GM19035 (cell line): ENCODE data around the gene USP53.
A peak's percentile ranks its signal among the peaks of the same experiment; 100 is the strongest.
"Not testable (repeated sequence)": the region's sequence is repeated elsewhere in the genome, so short reads cannot be mapped to it uniquely, and the experiment has no call there.

Experiments
- ATAC-seq: cut with Tn5 transposase; IDR thresholded peaks from one replicate; pipeline ENCODE4 v1.9.1; 2021; ENCODE audit not compliant: unreplicated experiment

The USP53 gene

GRCh38 chr4:119310826-119311225, 98.3 kb downstream of the USP53 start:
- no peak for ATAC-seq

DNA sequence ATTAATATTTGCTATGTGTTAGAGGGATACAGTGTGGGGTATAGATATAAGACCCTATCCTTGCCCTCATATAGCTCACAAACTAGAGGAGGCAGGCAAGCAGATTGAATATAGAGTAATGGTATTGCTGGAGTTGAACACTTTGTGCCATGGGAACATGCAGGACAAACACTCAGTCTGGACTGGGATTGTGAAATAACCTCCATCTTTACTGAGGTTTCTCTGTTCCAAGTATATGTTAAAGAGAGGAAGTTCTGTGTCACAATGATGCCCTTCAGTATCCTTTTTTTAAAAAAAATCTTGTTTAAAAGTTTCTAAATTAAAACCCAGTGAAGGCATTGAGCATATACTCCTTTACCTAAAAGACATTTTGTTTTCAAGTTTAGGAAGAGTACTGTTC, 100.7 kb downstream of the USP53 start:
- ATAC-seq = no peak

DNA sequence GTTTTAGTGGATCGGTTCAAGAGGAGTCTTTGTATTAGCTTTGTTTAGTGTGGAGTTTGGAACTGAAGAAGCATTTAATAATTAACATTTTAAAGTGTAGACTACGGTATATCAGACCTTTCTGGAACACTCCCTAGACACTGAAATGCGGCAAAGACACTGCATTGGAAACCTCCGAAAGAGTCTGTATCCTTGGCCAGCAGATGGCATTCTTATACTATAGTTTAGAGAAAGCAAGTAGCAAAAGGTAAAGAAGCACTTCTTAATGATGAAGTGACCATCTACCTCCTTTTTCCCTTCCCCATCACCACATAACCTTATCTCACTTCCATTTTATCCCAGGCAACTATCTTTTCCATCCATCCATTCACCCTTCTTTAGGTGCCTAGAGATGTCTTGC, 101.8 kb downstream of the USP53 start:
- ATAC-seq = peak; percentile 73

DNA sequence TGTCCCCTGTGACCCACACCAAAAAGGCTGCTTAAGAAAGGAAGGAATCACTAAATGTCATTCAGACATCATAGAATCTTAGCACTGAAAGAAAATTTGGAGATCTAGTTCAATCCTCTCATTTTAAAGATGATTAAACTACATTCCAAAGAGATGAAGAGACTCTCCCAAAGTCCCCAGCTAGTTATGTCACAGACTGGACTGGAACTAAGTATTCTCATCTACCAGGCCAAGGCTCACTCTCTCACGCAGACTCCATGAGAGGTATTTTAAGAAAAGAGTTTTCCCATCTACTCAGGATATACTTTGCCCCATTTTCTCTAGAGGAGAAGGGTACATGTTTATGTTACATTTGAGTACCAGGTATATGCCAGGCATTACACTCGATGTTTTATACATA, 102.5 kb downstream of the USP53 start:
- no peak for ATAC-seq

- ATAC-seq = no peak
Measured at GRCh38 chr4:119317990-119318389, 105.5 kb downstream of the USP53 start.

- ATAC-seq = no peak
Measured at GRCh38 chr4:119321921-119322687, 109.6 kb downstream of the USP53 start, which contains the start of gene FABP2. TSS of gene FABP2 (minus strand) at chr4:119322138. CDS start at chr4:119322102, 36 bp downstream.

- no peak for ATAC-seq
Measured at GRCh38 chr4:119328695-119329094, 116.2 kb downstream of the USP53 start.

DNA sequence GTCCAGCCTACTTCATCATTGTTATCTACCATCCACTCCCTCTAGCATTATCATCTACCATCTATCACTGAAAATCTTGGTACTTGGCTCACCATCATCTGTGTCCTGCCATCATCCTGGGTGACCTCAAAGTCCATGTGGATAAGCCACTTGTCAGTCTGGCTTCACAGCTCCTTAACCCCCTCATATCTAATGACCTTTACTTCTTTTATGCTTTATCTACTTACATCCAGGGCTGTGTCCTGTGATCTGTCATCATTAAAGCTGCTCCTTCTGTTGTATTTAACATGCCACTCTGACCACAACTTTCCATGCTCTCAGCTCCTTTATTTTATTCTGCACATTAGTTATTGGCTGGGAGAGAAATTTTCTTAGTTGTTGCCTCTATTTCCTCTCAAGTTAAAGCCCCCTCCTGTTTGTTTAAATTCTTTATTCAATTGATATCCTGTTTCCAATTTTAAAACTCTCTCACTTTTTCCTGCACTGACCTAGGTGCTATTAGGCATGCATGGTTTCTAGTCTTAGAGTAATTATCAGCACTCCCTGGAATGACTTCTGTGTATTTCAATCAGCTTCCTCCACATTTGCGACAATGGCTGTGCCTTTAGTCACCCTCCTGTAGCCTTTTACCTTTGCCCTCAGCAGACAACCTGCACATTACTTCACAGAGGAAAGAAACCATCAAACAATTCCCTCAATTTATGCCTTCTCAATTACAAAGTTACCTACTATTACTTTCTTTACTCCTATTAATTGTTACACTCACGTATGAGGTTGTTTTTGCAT, 117.5 kb downstream of the USP53 start:
- no peak for ATAC-seq

DNA sequence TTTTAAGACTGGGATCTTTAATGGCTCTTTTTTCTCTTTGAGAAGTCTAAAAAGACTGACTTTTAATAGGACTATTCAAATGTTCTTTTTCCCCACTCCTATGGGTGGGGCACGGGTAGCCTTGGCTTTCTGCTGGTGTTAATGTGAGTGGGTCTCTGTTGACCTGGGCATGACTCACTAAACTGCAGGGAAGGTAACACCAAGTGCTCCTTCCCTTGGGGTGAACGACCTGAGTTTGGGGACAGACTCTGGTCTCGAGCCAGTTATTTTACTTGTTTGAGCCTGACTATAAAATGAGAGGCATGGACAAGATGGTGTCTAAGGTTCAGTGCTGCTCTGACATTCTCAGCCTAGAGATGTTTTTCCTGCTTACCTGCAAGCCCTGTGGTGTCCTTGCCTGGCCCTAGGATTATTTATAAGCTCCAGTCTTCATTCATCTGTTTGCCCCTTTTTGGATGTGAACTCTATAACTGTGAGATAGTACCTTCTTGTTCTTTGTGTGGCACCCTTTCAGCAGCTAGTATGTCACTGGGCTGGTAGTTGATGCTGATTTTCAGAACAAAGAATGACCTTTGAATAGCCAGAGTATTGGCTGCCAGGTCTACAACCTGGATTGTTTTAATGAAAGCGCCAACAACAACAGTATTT, 123.9 kb downstream of the USP53 start:
- not testable (repeated sequence) for ATAC-seq

DNA sequence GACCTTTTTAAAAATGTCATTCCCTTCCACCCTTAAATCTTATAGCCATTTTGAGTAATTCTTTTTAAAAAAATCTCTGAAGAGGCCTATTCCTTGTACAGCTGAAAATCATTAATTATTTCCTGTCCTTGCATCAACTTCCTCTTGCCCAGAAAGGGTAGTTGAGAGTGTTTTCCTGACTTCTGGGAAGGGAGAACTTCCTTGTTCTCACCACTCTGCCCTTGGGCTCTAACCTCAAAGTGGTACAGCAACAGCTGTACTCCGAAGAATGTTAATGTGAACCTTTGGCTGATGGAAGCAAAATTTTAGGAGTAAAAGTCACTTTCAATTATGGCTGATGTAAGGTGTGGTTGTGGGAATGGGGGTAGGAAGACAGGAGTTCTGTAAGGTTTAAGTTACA, 124.5 kb downstream of the USP53 start:
- ATAC-seq = no peak

DNA sequence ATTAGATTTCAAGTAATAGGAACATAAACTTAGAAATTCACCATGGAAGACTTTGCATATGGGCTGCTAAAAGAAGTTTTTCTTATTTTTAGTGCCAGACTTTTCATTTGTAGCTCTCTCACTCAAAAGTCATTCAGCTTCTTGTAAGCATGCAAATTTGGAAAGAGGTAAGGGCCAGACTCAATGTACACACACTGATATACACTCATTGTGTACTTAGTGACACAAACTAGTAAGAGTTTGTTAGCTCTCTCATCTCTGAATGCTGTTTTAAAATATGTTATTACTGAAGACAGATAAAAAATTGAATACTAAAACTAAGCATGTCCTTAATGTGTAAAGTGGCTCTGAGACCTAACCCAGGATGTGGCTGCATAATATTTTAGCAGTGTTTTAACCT, 127.4 kb downstream of the USP53 start:
- not testable (repeated sequence) for ATAC-seq

GRCh38 chr4:119343293-119343692, 130.8 kb downstream of the USP53 start:
- not testable (repeated sequence) for ATAC-seq
